Keratinocyte (primary cell): ENCODE measurements around the gene TFPI. TPM values are rescaled to one million over a fixed set of nuclear protein-coding genes. Genes with fewer than 3 reads are reported as not detected.

Source experiments
- DNase-seq: peaks from one replicate; pipeline ENCODE4 v3.0.0-alpha.2; 2011; ENCODE audit warnings: low read depth, missing footprints, low spot score
- FAIRE-seq: peaks from 2 replicates; lab custom pipeline; 2011; peaks lifted over from hg19 to GRCh38; lab: Jason Lieb, UNC
- H2AFZ ChIP-seq: 2 replicates; pipeline ENCODE4 v1.6.0; 2012; ENCODE audit warnings: low read length, control low read depth, inconsistent platforms; ENCODE audit not compliant: control insufficient read depth
- H3K27ac ChIP-seq: 2 replicates; pipeline ENCODE4 v1.5.1; 2011; ENCODE audit warnings: low read length; ENCODE audit not compliant: control insufficient read depth, insufficient read depth
- H3K27me3 ChIP-seq: 3 replicates; pipeline ENCODE4 v1.6.0; 2011; ENCODE audit warnings: low read length; ENCODE audit not compliant: control insufficient read depth, insufficient read depth; ENCODE audit errors: extremely low read depth
- H3K36me3 ChIP-seq, 2 experiments: 2 replicates in 1 of 2; 3 replicates in 1 of 2; pipeline ENCODE4 v1.5.1; 2011; ENCODE audit warnings: low read length in 2 of 2, mild to moderate bottlenecking in 1 of 2; ENCODE audit not compliant: control insufficient read depth in 2 of 2, insufficient read depth in 2 of 2; ENCODE audit errors: extremely low read depth in 1 of 2
- H3K4me1 ChIP-seq: 3 replicates; pipeline ENCODE4 v1.5.1; 2011; ENCODE audit warnings: low read length; ENCODE audit not compliant: control insufficient read depth, insufficient read depth; ENCODE audit errors: extremely low read depth
- H3K4me2 ChIP-seq: 3 replicates; pipeline ENCODE4 v1.6.0; 2011; ENCODE audit warnings: low read depth, low read length; ENCODE audit not compliant: control insufficient read depth, insufficient read depth; ENCODE audit errors: extremely low read depth
- H3K4me3 ChIP-seq, 3 experiments: fragments of 200-600 bp in 1 of 3; sonication (generic) in 1 of 3; 2 replicates in 2 of 3; 3 replicates in 1 of 3; pipeline ENCODE4 v1.5.1; 2011 to 2016; ENCODE audit warnings: low read length in 3 of 3, mild to moderate bottlenecking in 3 of 3, control low read depth in 2 of 3, inconsistent platforms in 1 of 3, low read depth in 1 of 3, mixed read lengths in 1 of 3, mixed run types in 1 of 3, moderate library complexity in 1 of 3; ENCODE audit not compliant: control insufficient read depth in 2 of 3, insufficient read depth in 2 of 3; ENCODE audit errors: extremely low read depth in 1 of 3
- H3K79me2 ChIP-seq: 2 replicates; pipeline ENCODE4 v1.6.0; 2012; ENCODE audit warnings: low read length; ENCODE audit not compliant: control insufficient read depth, insufficient read depth
- H3K9ac ChIP-seq: 3 replicates; pipeline ENCODE4 v1.6.0; 2011; ENCODE audit warnings: low read length; ENCODE audit not compliant: control insufficient read depth, insufficient read depth; ENCODE audit errors: extremely low read depth
- H3K9me1 ChIP-seq: 3 replicates; pipeline ENCODE4 v1.6.0; 2011; ENCODE audit warnings: low read length; ENCODE audit not compliant: control insufficient read depth, insufficient read depth; ENCODE audit errors: extremely low read depth
- H3K9me3 ChIP-seq: 2 replicates; pipeline ENCODE4 v1.5.1; 2012; ENCODE audit warnings: low read depth, low read length; ENCODE audit not compliant: control insufficient read depth
- H4K20me1 ChIP-seq: 3 replicates; pipeline ENCODE4 v1.6.0; 2011; ENCODE audit warnings: low read length; ENCODE audit not compliant: control insufficient read depth, insufficient read depth; ENCODE audit errors: extremely low read depth
- CTCF ChIP-seq, 3 experiments: IDR thresholded peaks in 1 of 3; conservative IDR thresholded peaks in 1 of 3; optimal IDR thresholded peaks in 1 of 3; 2 replicates in 2 of 3; 3 replicates in 1 of 3; pipeline versions ENCODE3 to v1.5.1; 2011; ENCODE audit warnings: low read length in 3 of 3, mild to moderate bottlenecking in 3 of 3, moderate library complexity in 2 of 3, control low read depth in 1 of 3, inconsistent platforms in 1 of 3; ENCODE audit not compliant: insufficient read depth in 2 of 3; ENCODE audit errors: extremely low read depth in 1 of 3
- EZH2 ChIP-seq: IDR thresholded peaks from one replicate; pipeline ENCODE4 v1.6.1; 2012; ENCODE audit warnings: inconsistent platforms, mild to moderate bottlenecking, low read length, moderate library complexity
- dilution Hi-C: fragments of 300-500 bp; cut with MboI; formaldehyde crosslinking; loops from one replicate; pipeline ENCODE4 v1.7.0; 2020; ENCODE audit warnings: low sequenced_read_pairs; ENCODE audit not compliant: extremely low pct_ligation_motif_present
- polyA plus RNA-seq, 5 experiments: library from polyadenylated mRNA; depleted of rRNA in 3 of 5; stranded (reverse) in 3 of 5; stranded (forward) in 1 of 5; unstranded in 1 of 5; fragments of >200 nt; gene quantifications; 1 replicate in 1 of 5; 2 replicates in 3 of 5; 3 replicates in 1 of 5; pipeline versions ENCODE4 v1.2.1 to v1.2.3, GENCODE V29; 2011 to 2012; ENCODE audit warnings: missing spikeins in 2 of 5, low read depth in 1 of 5, low replicate concordance in 1 of 5

TFPI gene
- polyA plus RNA-seq, 1 donor (not counting 4 experiments of a cell fraction or from before 2014, with no cell fraction given), result 1.1 TPM

- Histone ChIP-seq H3K27me3 (no peaks in the 10 kb centered on the region), H3K9me3 (no peaks in the 10 kb centered on the region), H2AFZ (no peak overlapping the region), H3K36me3 (no peaks in the 10 kb centered on the region), H3K79me2 (no peaks in the 10 kb centered on the region), H3K4me3 (no peak overlapping the region), H3K4me1 (no peaks in the 10 kb centered on the region), H4K20me1 (no peaks in the 10 kb centered on the region), H3K4me2 (no peak overlapping the region), H3K27ac (no peak overlapping the region), H3K9me1 (no peaks in the 10 kb centered on the region), H3K9ac (no peak overlapping the region)
- dilution Hi-C loops, result no loop called here
- no peak for FAIRE-seq
- TF ChIP-seq CTCF (optimal IDR thresholded peaks at IDR 0.05 in 1 of 3, IDR thresholded peaks at IDR 0.05 in 1 of 3, conservative IDR thresholded peaks at IDR 0.05 in 1 of 3; ENCODE audit: extremely low read depth in 1 of 3, insufficient read depth in 2 of 3, low read length in 3 of 3), result no peak
- no peak for TF ChIP-seq EZH2
- no peak for DNase-seq
Measured at GRCh38 chr2:187577310-187577709, 23.1 kb upstream of the TFPI start.

- Histone ChIP-seq H3K4me3 (no peak overlapping the region), H3K27ac (no peak overlapping the region), H2AFZ (no peak overlapping the region), H3K36me3 (no peaks in the 10 kb centered on the region), H3K4me2 (no peak overlapping the region), H3K9me3 (no peaks in the 10 kb centered on the region), H3K27me3 (no peaks in the 10 kb centered on the region), H3K4me1 (no peaks in the 10 kb centered on the region), H4K20me1 (no peaks in the 10 kb centered on the region), H3K79me2 (no peaks in the 10 kb centered on the region), H3K9me1 (no peaks in the 10 kb centered on the region), H3K9ac (no peak overlapping the region)
- dilution Hi-C loops, result no loop called here
- no peak for TF ChIP-seq CTCF (optimal IDR thresholded peaks at IDR 0.05 in 1 of 3, IDR thresholded peaks at IDR 0.05 in 1 of 3, conservative IDR thresholded peaks at IDR 0.05 in 1 of 3; ENCODE audit: extremely low read depth in 1 of 3, insufficient read depth in 2 of 3, low read length in 3 of 3)
- no peak for TF ChIP-seq EZH2
- DNase-seq (no peak), FAIRE-seq (no peak)
Measured at GRCh38 chr2:187576906-187577305, 22.7 kb upstream of the TFPI start.
